ENCODE data around the gene ADD2.

DNA sequence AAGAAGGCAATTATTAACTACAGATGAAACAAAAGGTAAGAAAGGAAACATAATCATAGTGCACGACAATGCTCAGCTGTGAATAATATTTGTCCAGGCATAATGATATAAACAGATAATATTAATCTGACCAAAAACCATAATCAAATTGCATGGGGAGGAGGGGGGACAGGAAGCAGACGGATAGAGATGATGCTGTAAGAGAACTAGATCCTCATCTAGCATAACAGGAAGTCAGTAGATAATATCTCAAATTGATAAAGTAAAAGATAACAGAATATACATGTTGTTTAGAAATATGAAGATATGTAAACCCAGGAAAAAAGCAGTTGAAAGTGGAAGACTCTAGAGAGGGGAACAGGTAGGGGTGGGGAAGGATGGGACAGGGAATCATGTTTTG lies 129.4 kb downstream of the ADD2 start:
- no peak for TF ChIP-seq EZH2 (IDR thresholded peaks at IDR 0.05)
- TF ChIP-seq POLR2AphosphoS5 (IDR thresholded peaks at IDR 0.05; ENCODE audit: borderline replicate concordance, low read depth, low read length), result no peak
- TF ChIP-seq FOXP2 (optimal IDR thresholded peaks at IDR 0.05; ENCODE audit: control extremely low read depth, extremely low read length, insufficient read depth), result no peak
